OCI-LY7 (cell line): ENCODE data around the gene CEBPG. TPM values are rescaled to one million over a fixed set of nuclear protein-coding genes. Genes with fewer than 3 reads are reported as not detected.

Experiments
- BruUV-seq: library from RNA; stranded (reverse); fragments of 400-500 nt; replicated peaks from 2 replicates; lab custom pipeline; 2021; lab: Mats Ljungman, UMichigan
- CTCF ChIA-PET: fragments of 300-600 bp; sonication (Branson Sonifier 250); formaldehyde crosslinking; loops from one replicate; lab custom pipeline; 2022; ENCODE audit warnings: antibody characterized with exemption; ENCODE audit not compliant: unreplicated experiment; lab: Charles Lee
- POLR2A ChIA-PET: fragments of 300-600 bp; sonication (Branson Sonifier 250); formaldehyde crosslinking; loops from one replicate; lab custom pipeline; 2022; ENCODE audit warnings: antibody characterized with exemption; lab: Charles Lee
- DNase-seq: peaks from one replicate; pipeline ENCODE4 v3.0.0-alpha.2; 2015; ENCODE audit warnings: low spot score
- H2AFZ ChIP-seq: fragments of 200-600 bp; sonication (generic), shearing (Covaris generic); 2 replicates; pipeline ENCODE4 v1.6.1; 2014; ENCODE audit warnings: mild to moderate bottlenecking, antibody characterized with exemption, low read length, moderate library complexity
- H3K27ac ChIP-seq: fragments of 200-600 bp; sonication (generic); 2 replicates; pipeline ENCODE4 v1.5.1; 2014; ENCODE audit warnings: mixed run types, low read depth, mild to moderate bottlenecking, moderate library complexity, low read length, inconsistent platforms; ENCODE audit not compliant: poor library complexity, severe bottlenecking
- H3K36me3 ChIP-seq: fragments of 200-600 bp; sonication (generic); 2 replicates; pipeline ENCODE4 v1.6.1; 2014; ENCODE audit warnings: mild to moderate bottlenecking, antibody characterized with exemption, low read length, moderate library complexity, mixed read lengths; ENCODE audit not compliant: insufficient read depth
- H3K4me1 ChIP-seq: fragments of 200-600 bp; sonication (generic); 2 replicates; pipeline ENCODE4 v1.5.1; 2014; ENCODE audit warnings: mild to moderate bottlenecking, low read length; ENCODE audit not compliant: insufficient read depth, poor library complexity, severe bottlenecking
- H3K4me2 ChIP-seq: fragments of 200-600 bp; sonication (generic); 2 replicates; pipeline ENCODE4 v1.6.1; 2014; ENCODE audit warnings: mild to moderate bottlenecking, low read length
- H3K4me3 ChIP-seq: fragments of 200-600 bp; sonication (generic); 2 replicates; pipeline ENCODE4 v1.5.1; 2014; ENCODE audit warnings: mild to moderate bottlenecking, low read depth, low read length; ENCODE audit not compliant: poor library complexity, severe bottlenecking
- H3K79me2 ChIP-seq: fragments of 200-600 bp; sonication (generic); 2 replicates; pipeline ENCODE4 v1.6.1; 2016; ENCODE audit warnings: low read depth, mild to moderate bottlenecking, low read length, moderate library complexity, mixed read lengths; ENCODE audit not compliant: insufficient read depth
- H3K9me2 ChIP-seq: fragments of 200-600 bp; sonication (generic); 2 replicates; pipeline ENCODE4 v1.6.1; 2016; ENCODE audit warnings: mild to moderate bottlenecking, low read length, mixed read lengths; ENCODE audit not compliant: insufficient read depth
- H3K9me3 ChIP-seq: fragments of 200-600 bp; sonication (generic); 2 replicates; pipeline ENCODE4 v1.6.1; 2014; ENCODE audit warnings: mild to moderate bottlenecking, mixed run types, low read length, mixed read lengths
- H4K20me1 ChIP-seq: fragments of 200-600 bp; sonication (generic); 2 replicates; pipeline ENCODE4 v1.6.1; 2014; ENCODE audit warnings: mild to moderate bottlenecking, antibody characterized with exemption, low read length, moderate library complexity, mixed read lengths; ENCODE audit not compliant: insufficient read depth
- CTCF ChIP-seq: fragments of 200-600 bp; sonication (generic); conservative IDR thresholded peaks from 2 replicates; pipeline ENCODE4 v1.5.1; 2014; ENCODE audit warnings: mild to moderate bottlenecking, antibody characterized with exemption, low read length, moderate library complexity, mixed read lengths
- EZH2phosphoT487 ChIP-seq: fragments of 200-600 bp; sonication (generic); IDR thresholded peaks from 2 replicates; pipeline ENCODE4 v1.6.1; 2018; ENCODE audit warnings: low read depth, borderline replicate concordance, mild to moderate bottlenecking, mixed run types, antibody characterized with exemption, low read length, moderate library complexity, mixed read lengths
- intact Hi-C: fragments of 100-400 bp; cut with micrococcal nuclease; formaldehyde crosslinking; loops from one replicate; pipeline ENCODE4 v1.10.0; 2022; ENCODE audit not compliant: unreplicated experiment
- total RNA-seq, 2 experiments: library from RNA; depleted of rRNA in 1 of 2; stranded (reverse); fragments of >200 nt in 1 of 2; shearing (Covaris generic) in 1 of 2; gene quantifications; 2 replicates each; pipeline ENCODE4 v1.2.3, GENCODE V29; 2014 to 2022

Gene CEBPG
- total RNA-seq, 2 experiments from 2014 or later, result 44.9 to 45.1 TPM

DNA sequence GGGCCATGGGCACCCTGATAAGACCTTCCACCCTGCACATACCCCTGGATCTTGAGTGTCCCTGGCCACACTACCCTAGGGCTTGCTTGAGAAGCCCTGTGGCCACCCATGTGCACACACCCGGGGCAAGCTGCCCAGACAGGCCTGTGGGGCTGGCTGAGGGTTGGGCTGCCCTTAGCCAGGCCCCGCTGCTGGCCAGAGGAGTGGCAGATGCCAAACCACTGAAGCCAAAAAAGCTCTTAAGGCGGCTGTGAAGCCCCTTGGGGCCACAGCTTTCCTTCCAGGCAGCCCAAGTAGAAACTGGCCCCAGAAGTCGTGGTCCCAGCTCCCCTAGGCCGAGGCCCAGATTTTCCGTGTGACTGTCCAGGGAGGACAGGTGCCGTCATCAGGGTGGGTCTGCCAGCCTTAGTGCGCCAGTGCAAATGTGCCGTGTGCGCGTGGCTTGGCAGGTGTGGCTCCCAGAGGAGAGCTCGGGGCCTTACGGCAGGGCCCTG is 14.8 kb downstream of the CEBPG start:
- Histone ChIP-seq H3K9me2 (no peaks in the 10 kb centered on the region), H3K4me3 (no peak overlapping the region), H3K4me2 (no peak overlapping the region), H3K79me2 (peaks cover 1% of the 10 kb centered on the region; the same call in 1 of the 2 replicates), H3K4me1 (no peaks in the 10 kb centered on the region), H3K36me3 (peaks cover 12% of the 10 kb centered on the region; the same call in 1 of the 2 replicates), H4K20me1 (no peaks in the 10 kb centered on the region), H3K27ac (no peak overlapping the region), H2AFZ (no peak overlapping the region), H3K9me3 (no peaks in the 10 kb centered on the region)
- intact Hi-C loops, result no loop called here
- ChIA-PET POLR2A (no interaction called here), CTCF (no interaction called here)
- DNase-seq, result no peak
- TF ChIP-seq EZH2phosphoT487, result no peak
- TF ChIP-seq CTCF, result no peak
- no TSS peak for BruUV-seq

GRCh38 chr19:33388725-33389420 is 15.4 kb downstream of the CEBPG start:
- Histone ChIP-seq H3K4me1 (no peaks in the 10 kb centered on the region), H3K9me2 (no peaks in the 10 kb centered on the region), H3K9me3 (no peaks in the 10 kb centered on the region), H4K20me1 (no peaks in the 10 kb centered on the region), H3K36me3 (peaks cover 6% of the 10 kb centered on the region; the same call in 1 of the 2 replicates), H3K4me2 (no peak overlapping the region), H3K27ac (no peak overlapping the region), H3K4me3 (no peak overlapping the region), H2AFZ (no peak overlapping the region), H3K79me2 (no peaks in the 10 kb centered on the region)
- no peak for DNase-seq
- no TSS peak for BruUV-seq
- POLR2A ChIA-PET, result no interaction called here
- TF ChIP-seq EZH2phosphoT487 (no peak), CTCF (no peak)
- CTCF ChIA-PET, result no interaction called here
- intact Hi-C loops, result no loop called here
